Keratinocyte (primary cell): ENCODE measurements around the gene CNNM3. TPM values are rescaled to one million over a fixed set of nuclear protein-coding genes. Genes with fewer than 3 reads are reported as not detected.

Experiments used
- DNase-seq: peaks from one replicate; pipeline ENCODE4 v3.0.0-alpha.2; 2011; ENCODE audit warnings: low read depth, missing footprints, low spot score
- FAIRE-seq: peaks from 2 replicates; lab custom pipeline; 2011; peaks lifted over from hg19 to GRCh38; lab: Jason Lieb, UNC
- H2AFZ ChIP-seq: 2 replicates; pipeline ENCODE4 v1.6.0; 2012; ENCODE audit warnings: low read length, control low read depth, inconsistent platforms; ENCODE audit not compliant: control insufficient read depth
- H3K27ac ChIP-seq: 2 replicates; pipeline ENCODE4 v1.5.1; 2011; ENCODE audit warnings: low read length; ENCODE audit not compliant: control insufficient read depth, insufficient read depth
- H3K27me3 ChIP-seq: 3 replicates; pipeline ENCODE4 v1.6.0; 2011; ENCODE audit warnings: low read length; ENCODE audit not compliant: control insufficient read depth, insufficient read depth; ENCODE audit errors: extremely low read depth
- H3K36me3 ChIP-seq, 2 experiments: 2 replicates in 1 of 2; 3 replicates in 1 of 2; pipeline ENCODE4 v1.5.1; 2011; ENCODE audit warnings: low read length in 2 of 2, mild to moderate bottlenecking in 1 of 2; ENCODE audit not compliant: control insufficient read depth in 2 of 2, insufficient read depth in 2 of 2; ENCODE audit errors: extremely low read depth in 1 of 2
- H3K4me1 ChIP-seq: 3 replicates; pipeline ENCODE4 v1.5.1; 2011; ENCODE audit warnings: low read length; ENCODE audit not compliant: control insufficient read depth, insufficient read depth; ENCODE audit errors: extremely low read depth
- H3K4me2 ChIP-seq: 3 replicates; pipeline ENCODE4 v1.6.0; 2011; ENCODE audit warnings: low read depth, low read length; ENCODE audit not compliant: control insufficient read depth, insufficient read depth; ENCODE audit errors: extremely low read depth
- H3K4me3 ChIP-seq, 3 experiments: fragments of 200-600 bp in 1 of 3; sonication (generic) in 1 of 3; 2 replicates in 2 of 3; 3 replicates in 1 of 3; pipeline ENCODE4 v1.5.1; 2011 to 2016; ENCODE audit warnings: low read length in 3 of 3, mild to moderate bottlenecking in 3 of 3, control low read depth in 2 of 3, inconsistent platforms in 1 of 3, low read depth in 1 of 3, mixed read lengths in 1 of 3, mixed run types in 1 of 3, moderate library complexity in 1 of 3; ENCODE audit not compliant: control insufficient read depth in 2 of 3, insufficient read depth in 2 of 3; ENCODE audit errors: extremely low read depth in 1 of 3
- H3K79me2 ChIP-seq: 2 replicates; pipeline ENCODE4 v1.6.0; 2012; ENCODE audit warnings: low read length; ENCODE audit not compliant: control insufficient read depth, insufficient read depth
- H3K9ac ChIP-seq: 3 replicates; pipeline ENCODE4 v1.6.0; 2011; ENCODE audit warnings: low read length; ENCODE audit not compliant: control insufficient read depth, insufficient read depth; ENCODE audit errors: extremely low read depth
- H3K9me1 ChIP-seq: 3 replicates; pipeline ENCODE4 v1.6.0; 2011; ENCODE audit warnings: low read length; ENCODE audit not compliant: control insufficient read depth, insufficient read depth; ENCODE audit errors: extremely low read depth
- H3K9me3 ChIP-seq: 2 replicates; pipeline ENCODE4 v1.5.1; 2012; ENCODE audit warnings: low read depth, low read length; ENCODE audit not compliant: control insufficient read depth
- H4K20me1 ChIP-seq: 3 replicates; pipeline ENCODE4 v1.6.0; 2011; ENCODE audit warnings: low read length; ENCODE audit not compliant: control insufficient read depth, insufficient read depth; ENCODE audit errors: extremely low read depth
- EZH2 ChIP-seq: IDR thresholded peaks from one replicate; pipeline ENCODE4 v1.6.1; 2012; ENCODE audit warnings: inconsistent platforms, mild to moderate bottlenecking, low read length, moderate library complexity
- dilution Hi-C: fragments of 300-500 bp; cut with MboI; formaldehyde crosslinking; loops from one replicate; pipeline ENCODE4 v1.7.0; 2020; ENCODE audit warnings: low sequenced_read_pairs; ENCODE audit not compliant: extremely low pct_ligation_motif_present
- polyA plus RNA-seq, 5 experiments: library from polyadenylated mRNA; depleted of rRNA in 3 of 5; stranded (reverse) in 3 of 5; stranded (forward) in 1 of 5; unstranded in 1 of 5; fragments of >200 nt; gene quantifications; 1 replicate in 1 of 5; 2 replicates in 3 of 5; 3 replicates in 1 of 5; pipeline versions ENCODE4 v1.2.1 to v1.2.3, GENCODE V29; 2011 to 2012; ENCODE audit warnings: missing spikeins in 2 of 5, low read depth in 1 of 5, low replicate concordance in 1 of 5
- TF ChIP-seq, protein P1 (sequence below), 3 experiments: IDR thresholded peaks in 1 of 3; conservative IDR thresholded peaks in 1 of 3; optimal IDR thresholded peaks in 1 of 3; 2 replicates in 2 of 3; 3 replicates in 1 of 3; pipeline versions ENCODE3 to v1.5.1; 2011; ENCODE audit warnings: low read length in 3 of 3, mild to moderate bottlenecking in 3 of 3, moderate library complexity in 2 of 3, control low read depth in 1 of 3, inconsistent platforms in 1 of 3; ENCODE audit not compliant: insufficient read depth in 2 of 3; ENCODE audit errors: extremely low read depth in 1 of 3

CNNM3 gene
- polyA plus RNA-seq, 1 donor (not counting 4 experiments of a cell fraction or from before 2014, with no cell fraction given), result 2.3 TPM

DNA sequence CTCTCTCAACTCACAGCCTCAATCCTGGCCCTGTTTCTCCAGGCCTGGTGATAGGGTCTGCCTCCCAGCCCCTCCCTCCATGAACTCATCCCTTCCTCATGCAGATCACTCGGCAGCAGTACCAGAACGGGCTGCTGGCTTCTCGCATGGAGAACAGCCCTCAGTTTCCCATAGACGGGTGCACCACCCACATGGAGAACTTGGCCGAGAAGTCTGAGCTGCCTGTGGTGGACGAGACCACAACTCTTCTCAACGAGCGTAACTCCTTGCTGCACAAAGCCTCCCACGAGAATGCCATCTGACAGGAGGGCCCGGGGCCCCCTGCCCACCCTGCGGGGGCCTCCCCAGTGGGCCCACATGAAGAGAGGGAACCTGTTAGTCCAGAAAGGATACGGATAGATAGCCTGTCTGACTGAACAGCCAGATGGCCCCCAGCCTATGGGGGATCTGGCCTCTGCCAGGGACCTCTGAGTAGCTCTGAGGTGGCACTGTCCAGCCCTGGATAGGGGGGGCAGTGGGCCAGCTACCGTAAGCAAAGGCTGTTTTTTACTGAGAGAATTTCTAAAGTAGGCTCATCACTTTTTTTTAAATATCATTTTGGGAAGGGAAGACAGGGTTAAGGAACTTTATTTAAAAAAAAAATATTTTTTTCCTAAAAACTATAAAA, 6.7 kb upstream of the CNNM3 start:
- Histone ChIP-seq H3K9ac (no peak overlapping the region), H3K9me3 (no peaks in the 10 kb centered on the region), H4K20me1 (no peaks in the 10 kb centered on the region), H3K27me3 (no peaks in the 10 kb centered on the region), H3K9me1 (no peaks in the 10 kb centered on the region), H3K4me3 (no peak overlapping the region), H3K4me2 (no peak overlapping the region), H3K4me1 (no peaks in the 10 kb centered on the region), H3K36me3 (peaks cover 0 to 3% of the 10 kb centered on the region in 2 experiments), H3K79me2 (no peaks in the 10 kb centered on the region), H2AFZ (no peak overlapping the region), H3K27ac (no peak overlapping the region)
- dilution Hi-C loops, result no loop called here
- DNase-seq, result no peak
- no peak for FAIRE-seq
- TF ChIP-seq, protein P1, sequence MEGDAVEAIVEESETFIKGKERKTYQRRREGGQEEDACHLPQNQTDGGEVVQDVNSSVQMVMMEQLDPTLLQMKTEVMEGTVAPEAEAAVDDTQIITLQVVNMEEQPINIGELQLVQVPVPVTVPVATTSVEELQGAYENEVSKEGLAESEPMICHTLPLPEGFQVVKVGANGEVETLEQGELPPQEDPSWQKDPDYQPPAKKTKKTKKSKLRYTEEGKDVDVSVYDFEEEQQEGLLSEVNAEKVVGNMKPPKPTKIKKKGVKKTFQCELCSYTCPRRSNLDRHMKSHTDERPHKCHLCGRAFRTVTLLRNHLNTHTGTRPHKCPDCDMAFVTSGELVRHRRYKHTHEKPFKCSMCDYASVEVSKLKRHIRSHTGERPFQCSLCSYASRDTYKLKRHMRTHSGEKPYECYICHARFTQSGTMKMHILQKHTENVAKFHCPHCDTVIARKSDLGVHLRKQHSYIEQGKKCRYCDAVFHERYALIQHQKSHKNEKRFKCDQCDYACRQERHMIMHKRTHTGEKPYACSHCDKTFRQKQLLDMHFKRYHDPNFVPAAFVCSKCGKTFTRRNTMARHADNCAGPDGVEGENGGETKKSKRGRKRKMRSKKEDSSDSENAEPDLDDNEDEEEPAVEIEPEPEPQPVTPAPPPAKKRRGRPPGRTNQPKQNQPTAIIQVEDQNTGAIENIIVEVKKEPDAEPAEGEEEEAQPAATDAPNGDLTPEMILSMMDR (optimal IDR thresholded peaks at IDR 0.05 in 1 of 3, IDR thresholded peaks at IDR 0.05 in 1 of 3, conservative IDR thresholded peaks at IDR 0.05 in 1 of 3; ENCODE audit: extremely low read depth in 1 of 3, insufficient read depth in 2 of 3, low read length in 3 of 3), result no peak
- no peak for TF ChIP-seq EZH2

DNA sequence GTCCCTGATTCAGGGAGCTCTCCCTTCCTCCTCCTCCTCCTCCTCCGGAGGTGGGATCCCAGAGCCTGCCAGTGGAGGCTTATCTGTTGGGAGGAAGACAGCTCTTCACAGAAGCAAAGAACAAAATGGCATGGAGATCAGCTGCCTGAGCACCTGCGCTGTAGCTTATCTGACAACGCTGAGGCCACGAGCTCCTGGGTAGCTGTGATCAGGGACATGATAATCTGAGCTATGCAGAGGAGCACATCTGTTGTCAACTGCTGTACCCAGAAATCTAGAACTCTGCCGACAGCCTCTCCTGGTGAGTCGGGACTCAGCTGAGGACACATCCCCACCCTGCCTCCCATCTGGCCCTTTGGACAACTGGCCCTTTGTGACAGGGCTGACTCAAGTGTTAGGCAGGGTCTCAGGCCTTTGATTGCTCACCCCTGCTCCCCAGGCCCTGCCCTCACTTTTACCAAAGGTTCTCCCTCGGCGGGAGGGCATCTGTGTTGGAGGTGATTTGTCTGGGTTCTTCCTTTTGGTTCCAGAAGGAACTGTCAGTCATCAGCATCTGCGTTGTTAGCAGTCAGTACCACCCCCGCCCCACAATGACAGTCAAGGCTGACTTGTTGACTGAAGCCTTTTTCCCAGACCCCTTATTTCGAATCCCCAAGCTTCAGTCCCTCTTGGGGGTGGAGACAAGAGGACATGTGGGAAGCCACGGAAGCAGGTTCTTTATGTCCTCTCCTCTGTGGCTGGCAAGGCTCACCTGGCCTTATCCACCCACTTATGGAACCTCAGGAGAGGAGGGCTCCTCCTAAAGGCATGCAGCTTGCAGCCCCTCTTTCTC, 5.9 kb upstream of the CNNM3 start:
- Histone ChIP-seq H3K27ac (no peak overlapping the region), H3K9me3 (no peaks in the 10 kb centered on the region), H3K4me3 (no peak overlapping the region), H3K9me1 (no peaks in the 10 kb centered on the region), H2AFZ (no peak overlapping the region), H3K4me2 (no peak overlapping the region), H3K36me3 (peaks cover 0 to 3% of the 10 kb centered on the region in 2 experiments), H3K9ac (no peak overlapping the region), H4K20me1 (no peaks in the 10 kb centered on the region), H3K27me3 (no peaks in the 10 kb centered on the region), H3K4me1 (peaks cover 1% of the 10 kb centered on the region), H3K79me2 (no peaks in the 10 kb centered on the region)
- TF ChIP-seq, protein P1 (optimal IDR thresholded peaks at IDR 0.05 in 1 of 3, IDR thresholded peaks at IDR 0.05 in 1 of 3, conservative IDR thresholded peaks at IDR 0.05 in 1 of 3; ENCODE audit: extremely low read depth in 1 of 3, insufficient read depth in 2 of 3, low read length in 3 of 3), result no peak
- TF ChIP-seq EZH2, result no peak
- DNase-seq, result no peak
- no peak for FAIRE-seq
- dilution Hi-C loops, result no loop called here
